ENCODE measurements around the gene RFX3. TPM values are rescaled to one million over a fixed set of nuclear protein-coding genes. Genes with fewer than 3 reads are reported as not detected.

RFX3 gene
- total and polyA plus RNA-seq, 3 donors from 2014 or later = 29.7 to 45.3 (median 30.7) TPM

GRCh38 chr9:3502560-3503398 lies 23.0 kb downstream of the RFX3 start:
- Histone ChIP-seq H3K27me3 (no peaks in the 10 kb centered on the region), H3K4me3 (no peak overlapping the region), H3K27ac (no peak overlapping the region), H3K4me1 (no peaks in the 10 kb centered on the region), H3K36me3 (ENCODE audit: low read depth, missing control alignments) (no peaks in the 10 kb centered on the region), H3K9me3 (no peaks in the 10 kb centered on the region)
- TF ChIP-seq CTCF (IDR thresholded peaks at IDR 0.05) (no peak), POLR2A (IDR thresholded peaks at IDR 0.05) (no peak)
- no peak for DNase-seq
- WGBS, 2 donors = 68 to 80% methylated on average over 6 of the region's 6 CpGs
- intact Hi-C loops (cut with DNase I; ENCODE audit: low total_unique reads) = no loop called here

GRCh38 chr9:3500044-3500443 lies 25.8 kb downstream of the RFX3 start:
- no peaks in the 10 kb centered on the region for H3K4me1 ChIP-seq
- H3K9me3 ChIP-seq = no peaks in the 10 kb centered on the region
- no peak for DNase-seq
- H3K27me3 ChIP-seq = no peaks in the 10 kb centered on the region
- 82 to 92% methylated on average over 4 of the region's 4 CpGs for WGBS, 2 donors
- H3K27ac ChIP-seq = no peak overlapping the region
- no peak overlapping the region for H3K4me3 ChIP-seq
- TF ChIP-seq CTCF (IDR thresholded peaks at IDR 0.05) = no peak
- no peak for TF ChIP-seq POLR2A (IDR thresholded peaks at IDR 0.05)
- H3K36me3 ChIP-seq (ENCODE audit: low read depth, missing control alignments) = no peaks in the 10 kb centered on the region
- intact Hi-C loops (cut with DNase I; ENCODE audit: low total_unique reads) = no loop called here

- H3K4me1 ChIP-seq = no peaks in the 10 kb centered on the region
- no peak overlapping the region for H3K27ac ChIP-seq
- no peaks in the 10 kb centered on the region for H3K9me3 ChIP-seq
- H3K4me3 ChIP-seq = no peak overlapping the region
- H3K27me3 ChIP-seq = no peaks in the 10 kb centered on the region
- H3K36me3 ChIP-seq (ENCODE audit: low read depth, missing control alignments) = no peaks in the 10 kb centered on the region
- intact Hi-C loops (cut with DNase I; ENCODE audit: low total_unique reads) = no loop called here
- TF ChIP-seq POLR2A (IDR thresholded peaks at IDR 0.05) (no peak), CTCF (IDR thresholded peaks at IDR 0.05) (no peak)
- DNase-seq = no peak
- 80 to 84% methylated on average over 3 of the region's 3 CpGs for WGBS, 2 donors
Observed at GRCh38 chr9:3498691-3499090, 27.1 kb downstream of the RFX3 start.

GRCh38 chr9:3497857-3498256 lies 27.9 kb downstream of the RFX3 start:
- no peak overlapping the region for H3K4me3 ChIP-seq
- TF ChIP-seq CTCF (IDR thresholded peaks at IDR 0.05) = no peak
- H3K9me3 ChIP-seq = no peaks in the 10 kb centered on the region
- no peak for DNase-seq
- intact Hi-C loops (cut with DNase I; ENCODE audit: low total_unique reads) = no loop called here
- H3K27me3 ChIP-seq = no peaks in the 10 kb centered on the region
- no peaks in the 10 kb centered on the region for H3K4me1 ChIP-seq
- 77 to 85% methylated on average over 4 of the region's 4 CpGs for WGBS, 2 donors
- H3K36me3 ChIP-seq (ENCODE audit: low read depth, missing control alignments) = no peaks in the 10 kb centered on the region
- H3K27ac ChIP-seq = no peak overlapping the region

- intact Hi-C loops (cut with DNase I; ENCODE audit: low total_unique reads) = no loop called here
- no peaks in the 10 kb centered on the region for H3K9me3 ChIP-seq
- no peak for DNase-seq
- no peaks in the 10 kb centered on the region for H3K4me1 ChIP-seq
- 65 to 73% methylated on average over 2 of the region's 2 CpGs for WGBS, 2 donors
- H3K27ac ChIP-seq = no peak overlapping the region
- H3K36me3 ChIP-seq (ENCODE audit: low read depth, missing control alignments) = no peaks in the 10 kb centered on the region
- no peaks in the 10 kb centered on the region for H3K27me3 ChIP-seq
- TF ChIP-seq CTCF (IDR thresholded peaks at IDR 0.05) = no peak
- no peak for TF ChIP-seq POLR2A (IDR thresholded peaks at IDR 0.05)
- H3K4me3 ChIP-seq = no peak overlapping the region
Observed at GRCh38 chr9:3497401-3497800, 28.4 kb downstream of the RFX3 start.
